ENCODE measurements around the gene ST3GAL4.
"Not testable (repeated sequence)": the region's sequence is repeated elsewhere in the genome, so short reads cannot be mapped to it uniquely, and the experiment has no call there.

ST3GAL4 gene

GRCh38 chr11:126366064-126366822, 10.8 kb downstream of the ST3GAL4 start:
- DNase-seq: peak; percentile 19

GRCh38 chr11:126366823-126367654, 11.6 kb downstream of the ST3GAL4 start:
- not testable (repeated sequence) for DNase-seq

- DNase-seq: not testable (repeated sequence)
Observed at GRCh38 chr11:126367806-126368205, 12.3 kb downstream of the ST3GAL4 start.

- peak; percentile 72 for DNase-seq
Observed at GRCh38 chr11:126368336-126369119, 13.0 kb downstream of the ST3GAL4 start.

GRCh38 chr11:126370016-126370415, 14.5 kb downstream of the ST3GAL4 start:
- DNase-seq: no peak

GRCh38 chr11:126371595-126371994, 16.1 kb downstream of the ST3GAL4 start:
- DNase-seq: no peak

GRCh38 chr11:126373389-126374066, 18.0 kb downstream of the ST3GAL4 start:
- peak; percentile 41 for DNase-seq

- DNase-seq: not testable (repeated sequence)
Observed at GRCh38 chr11:126374562-126375300, 19.2 kb downstream of the ST3GAL4 start.

GRCh38 chr11:126375726-126376125, 20.2 kb downstream of the ST3GAL4 start:
- DNase-seq: no peak

- no peak for DNase-seq
Observed at GRCh38 chr11:126378763-126379162, 23.3 kb downstream of the ST3GAL4 start.

- no peak for DNase-seq
Observed at GRCh38 chr11:126380909-126381308, 25.4 kb downstream of the ST3GAL4 start.

GRCh38 chr11:126381960-126382359, 26.5 kb downstream of the ST3GAL4 start:
- DNase-seq: not testable (repeated sequence)

- not testable (repeated sequence) for DNase-seq
Observed at GRCh38 chr11:126382641-126383040, 27.2 kb downstream of the ST3GAL4 start.

- no peak for DNase-seq
Observed at GRCh38 chr11:126383339-126384335, 28.2 kb downstream of the ST3GAL4 start.

GRCh38 chr11:126384449-126385070, 29.1 kb downstream of the ST3GAL4 start:
- DNase-seq: no peak

GRCh38 chr11:126385991-126386728, 30.7 kb downstream of the ST3GAL4 start:
- DNase-seq: no peak

- DNase-seq: peak; percentile 36
Observed at GRCh38 chr11:126386729-126387071, 31.2 kb downstream of the ST3GAL4 start.

GRCh38 chr11:126387857-126388256, 32.4 kb downstream of the ST3GAL4 start:
- DNase-seq: no peak

GRCh38 chr11:126390272-126390867, 34.9 kb downstream of the ST3GAL4 start:
- peak; percentile 43 for DNase-seq
